ENCODE data around the gene TMEM132C.

Gene TMEM132C

DNA sequence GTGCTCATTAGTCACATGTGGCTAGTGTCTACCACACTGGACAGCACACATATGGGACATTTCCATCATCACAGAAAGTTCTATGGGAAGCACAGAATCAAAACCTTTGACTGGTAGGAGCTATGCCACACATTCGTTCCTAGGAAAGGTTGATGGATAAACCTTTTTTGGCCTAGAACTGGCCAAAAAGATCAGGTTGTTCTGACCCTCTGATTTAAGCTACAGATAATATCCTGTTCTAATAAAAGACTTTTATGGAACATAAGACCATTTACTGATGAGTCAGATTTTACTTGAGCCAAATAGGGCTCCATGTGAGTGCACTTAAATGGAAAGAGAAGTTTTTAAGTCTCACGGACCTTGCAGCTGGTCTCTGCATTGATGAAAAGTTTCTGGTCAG is 413.6 kb downstream of the TMEM132C start:
- H3K27me3 ChIP-seq (ENCODE audit: insufficient read depth, poor library complexity, severe bottlenecking), result no peaks in the 10 kb centered on the region
- no peak overlapping the region for H3K27ac ChIP-seq (replicated peaks)
- H3K4me3 ChIP-seq (replicated peaks; ENCODE audit: insufficient read depth, low read length), result no peak overlapping the region
- TF ChIP-seq, protein P1, sequence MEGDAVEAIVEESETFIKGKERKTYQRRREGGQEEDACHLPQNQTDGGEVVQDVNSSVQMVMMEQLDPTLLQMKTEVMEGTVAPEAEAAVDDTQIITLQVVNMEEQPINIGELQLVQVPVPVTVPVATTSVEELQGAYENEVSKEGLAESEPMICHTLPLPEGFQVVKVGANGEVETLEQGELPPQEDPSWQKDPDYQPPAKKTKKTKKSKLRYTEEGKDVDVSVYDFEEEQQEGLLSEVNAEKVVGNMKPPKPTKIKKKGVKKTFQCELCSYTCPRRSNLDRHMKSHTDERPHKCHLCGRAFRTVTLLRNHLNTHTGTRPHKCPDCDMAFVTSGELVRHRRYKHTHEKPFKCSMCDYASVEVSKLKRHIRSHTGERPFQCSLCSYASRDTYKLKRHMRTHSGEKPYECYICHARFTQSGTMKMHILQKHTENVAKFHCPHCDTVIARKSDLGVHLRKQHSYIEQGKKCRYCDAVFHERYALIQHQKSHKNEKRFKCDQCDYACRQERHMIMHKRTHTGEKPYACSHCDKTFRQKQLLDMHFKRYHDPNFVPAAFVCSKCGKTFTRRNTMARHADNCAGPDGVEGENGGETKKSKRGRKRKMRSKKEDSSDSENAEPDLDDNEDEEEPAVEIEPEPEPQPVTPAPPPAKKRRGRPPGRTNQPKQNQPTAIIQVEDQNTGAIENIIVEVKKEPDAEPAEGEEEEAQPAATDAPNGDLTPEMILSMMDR (IDR thresholded peaks at IDR 0.05; ENCODE audit: insufficient read depth, low read length), result no peak
- TF ChIP-seq GABPA (IDR thresholded peaks at IDR 0.05; ENCODE audit: low read depth), result no peak
- TF ChIP-seq SPI1 (IDR thresholded peaks at IDR 0.05; ENCODE audit: borderline replicate concordance, low read depth), result no peak
- TF ChIP-seq REST (IDR thresholded peaks at IDR 0.05; ENCODE audit: insufficient replicate concordance, low read depth), result no peak
- no peak for TF ChIP-seq POLR2AphosphoS5 (IDR thresholded peaks at IDR 0.05; ENCODE audit: low read depth)
- no peak for DNase-seq (ENCODE audit: low read depth in 1 of 2, low spot score in 1 of 2)

DNA sequence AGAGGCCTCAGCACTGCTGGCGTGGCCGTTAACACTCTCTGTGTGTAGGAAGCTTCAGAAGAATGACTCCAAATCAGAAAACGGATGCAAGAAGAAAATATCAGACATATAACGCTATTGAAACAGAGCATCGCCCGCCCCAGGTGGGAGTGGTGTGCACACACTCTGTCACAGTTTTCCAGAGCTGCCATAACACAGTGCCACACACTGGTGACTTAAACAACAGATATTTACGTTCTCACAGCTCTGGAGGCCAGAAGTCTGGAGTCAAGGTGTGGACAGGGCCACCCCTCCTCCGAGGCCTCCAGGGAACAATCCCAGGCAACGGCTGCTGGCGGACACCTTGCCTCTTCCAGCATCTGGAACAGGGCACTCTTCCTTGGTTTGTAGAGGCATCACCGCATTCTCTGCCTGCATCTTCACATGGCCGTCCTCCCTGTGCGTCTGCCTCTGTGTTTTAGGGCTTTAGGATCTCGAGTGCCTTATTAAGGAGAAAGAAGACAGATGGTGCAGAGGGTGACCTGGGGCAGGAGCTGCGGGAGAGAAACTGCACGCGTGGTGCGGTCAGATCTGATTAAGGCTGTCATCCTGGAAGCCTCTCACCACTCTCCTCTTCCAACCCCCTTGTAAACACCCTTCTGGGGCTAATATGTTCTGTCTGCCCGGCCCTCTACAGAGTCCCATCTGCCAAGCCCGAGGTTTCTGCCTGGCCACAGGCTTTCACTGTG is 415.7 kb downstream of the TMEM132C start:
- Histone ChIP-seq H3K4me3 (replicated peaks; ENCODE audit: insufficient read depth, low read length) (no peak overlapping the region), H3K27ac (replicated peaks) (no peak overlapping the region), H3K27me3 (ENCODE audit: insufficient read depth, poor library complexity, severe bottlenecking) (no peaks in the 10 kb centered on the region)
- DNase-seq (ENCODE audit: low read depth in 1 of 2, low spot score in 1 of 2), result no peak
- TF ChIP-seq REST (IDR thresholded peaks at IDR 0.05; ENCODE audit: insufficient replicate concordance, low read depth), result no peak
- TF ChIP-seq, protein P1 (IDR thresholded peaks at IDR 0.05; ENCODE audit: insufficient read depth, low read length), result no peak
- no peak for TF ChIP-seq POLR2AphosphoS5 (IDR thresholded peaks at IDR 0.05; ENCODE audit: low read depth)
- no peak for TF ChIP-seq GABPA (IDR thresholded peaks at IDR 0.05; ENCODE audit: low read depth)
- TF ChIP-seq SPI1 (IDR thresholded peaks at IDR 0.05; ENCODE audit: borderline replicate concordance, low read depth), result no peak

- no peak overlapping the region for H3K4me3 ChIP-seq (replicated peaks; ENCODE audit: insufficient read depth, low read length)
- no peak overlapping the region for H3K27ac ChIP-seq (replicated peaks)
- TF ChIP-seq GABPA (IDR thresholded peaks at IDR 0.05; ENCODE audit: low read depth) (no peak), SPI1 (IDR thresholded peaks at IDR 0.05; ENCODE audit: borderline replicate concordance, low read depth) (no peak)
- no peaks in the 10 kb centered on the region for H3K27me3 ChIP-seq (ENCODE audit: insufficient read depth, poor library complexity, severe bottlenecking)
- no peak for DNase-seq (ENCODE audit: low read depth in 1 of 2, low spot score in 1 of 2)
Measured at GRCh38 chr12:128684352-128684751, 417.4 kb downstream of the TMEM132C start.

DNA sequence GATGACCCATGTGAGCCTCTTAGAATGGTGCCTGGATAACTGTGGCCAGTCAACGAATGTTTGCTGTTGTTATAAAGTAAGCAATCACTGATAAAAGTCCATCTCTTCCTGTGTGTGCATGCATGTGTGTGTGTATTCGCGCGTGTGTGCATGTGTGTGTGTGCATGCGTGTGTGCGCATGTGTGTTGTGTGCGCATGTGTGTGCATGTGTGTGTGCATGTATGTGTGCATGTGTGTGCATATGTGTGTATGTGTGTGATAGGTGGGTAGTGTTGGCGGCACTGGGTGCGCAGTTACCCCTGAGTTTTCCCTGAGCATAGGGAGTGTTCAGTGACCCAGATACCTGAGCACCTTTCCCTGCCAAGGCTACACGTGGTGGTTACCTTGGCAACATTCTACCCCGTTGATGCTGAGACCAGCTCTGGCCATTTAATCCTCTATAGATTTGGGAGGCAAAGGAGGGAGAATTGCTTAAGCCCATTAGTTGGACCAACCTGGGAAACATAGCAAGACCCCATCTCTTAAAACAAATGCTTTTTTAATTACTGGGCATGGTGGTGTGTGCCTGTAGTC is 419.0 kb downstream of the TMEM132C start:
- no peak for TF ChIP-seq POLR2AphosphoS5 (IDR thresholded peaks at IDR 0.05; ENCODE audit: low read depth)
- no peak for TF ChIP-seq REST (IDR thresholded peaks at IDR 0.05; ENCODE audit: insufficient replicate concordance, low read depth)
- TF ChIP-seq GABPA (IDR thresholded peaks at IDR 0.05; ENCODE audit: low read depth), result no peak
- no peak for TF ChIP-seq SPI1 (IDR thresholded peaks at IDR 0.05; ENCODE audit: borderline replicate concordance, low read depth)
- TF ChIP-seq, protein P1 (IDR thresholded peaks at IDR 0.05; ENCODE audit: insufficient read depth, low read length), result no peak
- no peak for DNase-seq (ENCODE audit: low read depth in 1 of 2, low spot score in 1 of 2)
- Histone ChIP-seq H3K4me3 (replicated peaks; ENCODE audit: insufficient read depth, low read length) (no peak overlapping the region), H3K27me3 (ENCODE audit: insufficient read depth, poor library complexity, severe bottlenecking) (no peaks in the 10 kb centered on the region), H3K27ac (replicated peaks) (no peak overlapping the region)

Measured in HL-60 (cell line).